Common myeloid progenitor, CD34-positive (primary cell): ENCODE results near the gene DUSP14. TPM values are rescaled to one million over a fixed set of nuclear protein-coding genes. Genes with fewer than 3 reads are reported as not detected.
"Not testable (repeated sequence)": the region's sequence is repeated elsewhere in the genome, so short reads cannot be mapped to it uniquely, and the experiment has no call there.

ENCODE experiments used
- CTCF ChIA-PET: fragments of 350-600 bp; sonication (Branson Sonifier 250); formaldehyde crosslinking; loops from one replicate; lab custom pipeline; 2021; ENCODE audit warnings: antibody characterized with exemption; lab: Charles Lee
- POLR2A ChIA-PET: fragments of 350-600 bp; sonication (Branson Sonifier 250); formaldehyde crosslinking; loops from one replicate; lab custom pipeline; 2021; ENCODE audit warnings: antibody characterized with exemption; lab: Charles Lee
- DNase-seq, 3 donors: peaks; one replicate each; pipeline versions ENCODE4 v3.0.0 to v3.0.0-alpha.2; 2013
- H3K27ac ChIP-seq, 2 experiments: 1 replicate in 1 of 2; 2 replicates in 1 of 2; pipeline ENCODE4 v1.7.0; 2013; ENCODE audit warnings: inconsistent platforms in 2 of 2, low read length in 2 of 2, mild to moderate bottlenecking in 2 of 2, low read depth in 1 of 2, moderate library complexity in 1 of 2; ENCODE audit not compliant: severe bottlenecking in 2 of 2, insufficient read depth in 1 of 2, poor library complexity in 1 of 2
- H3K27me3 ChIP-seq, 5 experiments: replicated peaks in 2 of 5; 1 replicate in 3 of 5; 2 replicates in 2 of 5; pipeline versions ENCODE4 v1.6.1 to v1.7.0; 2013; ENCODE audit warnings: low read length in 4 of 5, mild to moderate bottlenecking in 2 of 5, moderate library complexity in 2 of 5, inconsistent platforms in 1 of 5; ENCODE audit not compliant: insufficient read depth in 5 of 5, control insufficient read depth in 4 of 5
- H3K36me3 ChIP-seq, 4 experiments: 1 replicate in 2 of 4; 2 replicates in 2 of 4; pipeline versions ENCODE4 v1.6.1 to v1.7.0; 2013; ENCODE audit warnings: low read length in 3 of 4, control low read depth in 1 of 4, mild to moderate bottlenecking in 1 of 4; ENCODE audit not compliant: control insufficient read depth in 4 of 4, insufficient read depth in 4 of 4
- H3K4me1 ChIP-seq, 4 experiments: 1 replicate in 3 of 4; 2 replicates in 1 of 4; pipeline versions ENCODE4 v1.6.1 to v1.7.1; 2013; ENCODE audit warnings: low read length in 3 of 4, mild to moderate bottlenecking in 3 of 4, control low read depth in 1 of 4, inconsistent platforms in 1 of 4, moderate library complexity in 1 of 4; ENCODE audit not compliant: control insufficient read depth in 4 of 4, insufficient read depth in 4 of 4; ENCODE audit errors: control extremely low read depth in 1 of 4
- H3K4me3 ChIP-seq, 7 experiments: 1 replicate in 4 of 7; 2 replicates in 3 of 7; pipeline versions ENCODE4 v1.5.1 to v1.7.0; 2013; ENCODE audit warnings: mild to moderate bottlenecking in 7 of 7, low read length in 6 of 7, moderate library complexity in 6 of 7, inconsistent platforms in 2 of 7, low read depth in 2 of 7, control low read depth in 1 of 7; ENCODE audit not compliant: insufficient read depth in 4 of 7, control insufficient read depth in 1 of 7; ENCODE audit errors: extremely low read depth in 1 of 7
- H3K9me3 ChIP-seq, 5 experiments: 1 replicate in 4 of 5; 2 replicates in 1 of 5; pipeline versions ENCODE4 v1.6.1 to v1.7.1; 2013; ENCODE audit warnings: low read length in 4 of 5, mild to moderate bottlenecking in 2 of 5, inconsistent platforms in 1 of 5, low read depth in 1 of 5, moderate library complexity in 1 of 5; ENCODE audit not compliant: control insufficient read depth in 4 of 5, insufficient read depth in 2 of 5; ENCODE audit errors: control extremely low read depth in 1 of 5
- WGBS: methylation state at CpG from one replicate; pipeline ENCODE4 v1.1.5; 2013; ENCODE audit not compliant: insufficient coverage; 5-methylcytosine and 5-hydroxymethylcytosine counted together
- polyA plus RNA-seq: library from polyadenylated mRNA; unstranded; fragments of 120-200 nt; gene quantifications from one replicate; pipeline ENCODE4 v1.2.1, GENCODE V29; 2013

The DUSP14 gene, protein sequence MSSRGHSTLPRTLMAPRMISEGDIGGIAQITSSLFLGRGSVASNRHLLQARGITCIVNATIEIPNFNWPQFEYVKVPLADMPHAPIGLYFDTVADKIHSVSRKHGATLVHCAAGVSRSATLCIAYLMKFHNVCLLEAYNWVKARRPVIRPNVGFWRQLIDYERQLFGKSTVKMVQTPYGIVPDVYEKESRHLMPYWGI
- polyA plus RNA-seq = 11.6 TPM

DNA sequence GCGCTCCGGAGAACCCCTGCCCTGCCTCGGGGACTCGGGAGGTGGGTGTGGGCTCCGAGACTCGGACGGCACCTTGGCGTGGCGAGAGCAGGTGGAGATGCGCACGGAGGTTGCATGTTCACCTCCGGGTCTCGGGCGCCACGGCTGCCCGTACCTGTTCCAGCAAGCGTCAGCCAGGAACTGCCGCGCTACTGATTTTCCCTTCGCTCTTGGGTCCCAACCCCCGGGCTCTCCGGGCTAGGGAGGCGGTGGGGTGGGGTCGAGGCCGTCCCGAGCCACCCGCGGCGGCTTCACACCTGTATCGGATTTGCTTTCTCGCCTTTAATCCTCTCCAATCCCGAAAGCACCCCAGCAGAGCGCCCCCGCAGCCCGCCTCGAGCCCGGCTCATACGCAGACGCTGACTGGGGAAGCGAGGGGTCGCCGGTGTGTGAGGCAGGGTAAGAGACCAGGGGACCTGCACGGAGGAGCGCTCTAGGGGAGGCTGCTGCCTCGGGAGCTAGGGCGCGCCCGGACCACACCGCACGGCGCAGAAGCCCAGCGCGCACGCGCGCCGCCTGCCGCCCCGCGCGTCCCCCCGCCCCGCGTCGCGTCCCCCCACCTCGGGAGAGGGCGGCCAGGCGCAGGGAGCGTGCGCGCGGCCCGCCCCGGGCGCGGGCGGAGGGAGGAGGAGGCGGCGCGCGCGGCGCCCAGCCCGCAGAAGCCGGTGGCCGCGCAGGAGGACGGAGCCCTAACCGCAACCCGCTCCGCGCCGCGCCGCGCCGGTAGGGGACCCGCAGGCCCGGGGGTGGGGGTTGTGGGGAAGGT is at the start of gene DUSP14:
Gene DUSP14 (plus strand): TSS at position 695 of the 805 bp plus-strand sequence. CDS start 22,382 bp downstream, outside the sequence.
- no peak within 1 kb of the TSS for H3K27ac ChIP-seq
- CTCF ChIA-PET = no interaction called here
- H3K27me3 ChIP-seq = no peaks in the 10 kb centered on the region
- H3K4me1 ChIP-seq = peaks cover 8 to 45% (median 32%) of the 10 kb centered on the region in 4 experiments
- no peaks in the 10 kb centered on the region for H3K9me3 ChIP-seq
- WGBS = under 1% methylated on average over 31 of the region's 100 CpGs
- POLR2A ChIA-PET = no interaction called here
- H3K4me3 ChIP-seq = peak within 1 kb of the TSS; percentile 62 to 82 (median 78)
- H3K36me3 ChIP-seq = no peaks in the 10 kb centered on the region
- peak; percentile 78 to 89 (median 87) for DNase-seq

DNA sequence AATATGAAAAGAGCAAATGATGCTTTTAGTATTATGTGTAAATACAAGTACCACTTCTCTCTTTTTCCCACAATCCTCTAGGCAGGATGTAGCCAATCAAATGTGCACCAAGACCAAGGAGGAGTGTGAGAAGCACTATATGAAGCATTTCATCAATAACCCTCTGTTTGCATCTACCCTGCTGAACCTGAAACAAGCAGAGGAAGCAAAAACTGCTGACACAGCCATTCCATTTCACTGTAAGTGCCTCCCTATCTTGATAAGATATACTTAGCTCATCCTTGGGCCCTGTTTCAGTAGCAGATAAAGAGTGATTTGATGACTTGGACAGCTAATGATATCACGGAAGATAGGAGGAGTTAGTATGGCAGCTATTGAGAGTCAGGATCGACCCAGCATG is 49.3 kb upstream of the DUSP14 start:
- Histone ChIP-seq H3K9me3 (no peaks in the 10 kb centered on the region), H3K36me3 (peaks cover 17 to 65% (median 43%) of the 10 kb centered on the region in 4 experiments), H3K4me1 (no peaks in the 10 kb centered on the region), H3K27ac (no peak overlapping the region), H3K4me3 (no peak overlapping the region), H3K27me3 (no peaks in the 10 kb centered on the region)
- 100% methylated on average over 2 of the region's 2 CpGs for WGBS
- no peak for DNase-seq
- ChIA-PET POLR2A (no interaction called here), CTCF (interaction anchor here (2.9 kb wide), 1 partner anchor 9 kb away, joined by 10 read pairs; no protein-coding TSS in a partner anchor)

DNA sequence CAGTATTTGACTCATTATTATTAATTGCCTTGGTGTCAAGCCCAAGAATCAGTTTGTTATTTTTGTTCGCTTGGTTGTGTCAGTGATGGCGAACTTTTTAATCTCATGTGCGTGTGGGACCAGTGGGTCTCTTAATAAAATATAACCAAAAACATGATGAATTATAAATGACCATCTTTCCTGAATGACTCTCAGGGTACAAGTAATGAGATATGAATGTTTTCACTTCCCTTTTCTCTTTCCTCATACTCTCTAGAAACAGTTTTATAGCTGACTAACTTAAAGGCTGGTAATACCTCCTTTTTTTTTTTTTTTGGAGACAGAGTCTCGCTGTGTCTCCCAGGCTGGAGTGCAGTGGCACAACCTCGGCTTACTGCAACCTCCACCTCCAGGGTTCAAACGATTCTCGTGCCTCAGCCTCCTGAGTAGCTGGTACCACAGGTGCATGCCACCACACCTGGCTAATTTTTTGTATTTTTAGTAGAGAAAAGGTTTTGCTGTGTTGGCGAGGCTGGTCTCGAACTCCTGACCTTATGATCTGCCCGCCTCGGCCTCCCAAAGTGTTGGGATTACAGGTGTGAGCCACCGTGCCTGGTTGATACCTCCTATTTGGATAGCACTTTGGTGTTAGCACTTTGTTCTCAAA is 48.2 kb upstream of the DUSP14 start:
- 100% methylated on average over 1 of the region's 12 CpGs for WGBS
- H3K36me3 ChIP-seq = peaks cover 19 to 67% (median 45%) of the 10 kb centered on the region in 4 experiments
- H3K4me3 ChIP-seq, H3K4me1 ChIP-seq, H3K9me3 ChIP-seq, POLR2A ChIA-PET, H3K27ac ChIP-seq, DNase-seq, H3K27me3 ChIP-seq: not testable (repeated sequence)
- CTCF ChIA-PET = interaction anchor here (2.9 kb wide), 1 partner anchor 8 kb away, joined by 10 read pairs; no protein-coding TSS in a partner anchor

DNA sequence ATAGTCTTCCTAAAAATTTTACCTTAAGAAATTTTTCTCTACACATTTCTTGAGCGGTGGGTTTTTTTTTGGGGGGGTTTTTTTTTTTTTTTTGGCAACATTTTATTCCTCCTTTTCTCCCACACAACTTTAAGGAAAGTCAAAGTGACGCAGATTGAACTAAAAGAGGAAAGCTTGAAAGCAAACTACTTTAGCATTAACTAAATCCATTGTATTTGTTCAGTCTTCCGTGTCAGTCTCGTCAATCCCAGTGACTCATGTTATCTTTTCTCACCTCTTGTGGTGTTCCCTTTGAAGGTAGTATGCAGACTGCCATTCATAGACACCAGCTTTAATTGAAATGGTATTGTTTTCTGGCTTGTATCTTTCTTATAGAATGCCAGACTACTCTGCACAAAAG is 43.7 kb upstream of the DUSP14 start:
- Histone ChIP-seq H3K27me3 (no peaks in the 10 kb centered on the region), H3K36me3 (peaks cover 14 to 62% (median 48%) of the 10 kb centered on the region in 4 experiments)
- POLR2A ChIA-PET = no interaction called here

DNA sequence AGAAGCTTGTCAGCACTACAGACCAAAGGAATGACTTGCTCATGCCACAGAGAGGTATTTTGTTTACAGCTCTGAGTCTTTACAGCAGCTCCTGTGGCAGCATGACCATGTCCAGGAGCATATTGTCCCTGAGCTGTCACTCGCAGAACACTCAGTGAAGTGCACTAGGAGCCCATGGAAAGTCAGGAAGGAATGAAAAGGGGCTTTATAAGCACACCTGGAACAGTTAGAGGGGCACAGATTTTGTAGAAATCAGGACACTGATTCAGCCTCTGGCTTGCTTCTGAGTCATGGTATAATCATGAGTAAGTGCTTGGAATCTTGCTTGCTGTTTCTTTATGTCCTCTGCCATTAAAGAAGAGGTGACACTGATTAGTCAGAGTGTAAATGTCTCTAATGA is 42.0 kb upstream of the DUSP14 start:
- DNase-seq = no peak
- POLR2A ChIA-PET = no interaction called here
- no peak overlapping the region for H3K27ac ChIP-seq
- 100% methylated on average over 1 of the region's 1 CpG for WGBS
- no peak overlapping the region for H3K4me3 ChIP-seq
- H3K27me3 ChIP-seq = no peaks in the 10 kb centered on the region
- H3K4me1 ChIP-seq = no peaks in the 10 kb centered on the region
- H3K36me3 ChIP-seq = peaks cover 9 to 52% (median 38%) of the 10 kb centered on the region in 4 experiments
- H3K9me3 ChIP-seq = no peaks in the 10 kb centered on the region
- CTCF ChIA-PET = interaction anchor here (2.5 kb wide), 1 partner anchor 10 kb away, joined by 10 read pairs; no protein-coding TSS in a partner anchor

More for the DNA sequence above, 43.7 kb upstream of the DUSP14 start:
- no peak overlapping the region for H3K27ac ChIP-seq
- no peak overlapping the region for H3K4me3 ChIP-seq
- DNase-seq = no peak
- H3K9me3 ChIP-seq = no peaks in the 10 kb centered on the region
- no CpG with 5 or more reads among the region's 4 CpGs for WGBS
- CTCF ChIA-PET = interaction anchor here (2.5 kb wide), 1 partner anchor 9 kb away, joined by 10 read pairs; no protein-coding TSS in a partner anchor
- H3K4me1 ChIP-seq = no peaks in the 10 kb centered on the region

DNA sequence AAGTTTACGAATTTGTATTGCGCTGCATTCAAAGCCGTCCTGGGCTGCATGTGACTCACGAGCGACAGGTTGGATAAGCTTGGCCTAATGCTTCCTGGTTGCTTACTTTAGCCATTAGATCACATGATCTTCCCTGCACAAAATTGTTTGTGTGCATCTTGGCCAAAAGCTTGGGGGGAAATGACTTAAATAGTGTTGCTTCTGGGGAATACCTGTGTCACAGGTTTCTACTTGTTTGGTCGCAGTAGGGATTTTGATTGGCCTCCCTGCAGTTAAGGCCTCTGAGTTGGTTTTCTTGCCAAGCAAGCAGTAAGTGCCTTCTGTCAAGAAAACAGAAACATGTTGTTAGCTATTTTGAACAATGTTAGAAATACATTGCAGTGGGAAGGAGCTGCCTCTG is 39.6 kb upstream of the DUSP14 start:
- Histone ChIP-seq H3K4me1 (no peaks in the 10 kb centered on the region), H3K27ac (no peak overlapping the region), H3K9me3 (no peaks in the 10 kb centered on the region), H3K4me3 (no peak overlapping the region), H3K27me3 (no peaks in the 10 kb centered on the region), H3K36me3 (peaks cover 9 to 51% (median 30%) of the 10 kb centered on the region in 4 experiments)
- POLR2A ChIA-PET = no interaction called here
- no peak for DNase-seq
- WGBS = 100% methylated on average over 4 of the region's 6 CpGs
- CTCF ChIA-PET = interaction anchor here (0.8 to 2.4 kb wide), 5 partner anchors 8 to 27 kb away, joined by 3 to 10 read pairs (median 4); no protein-coding TSS in a partner anchor
